Endometrium (tissue), 2 donors: Measurements from ENCODE around the gene SOCS7.

Experiments
- FAIRE-seq: peaks from 2 replicates; lab custom pipeline; 2012; peaks lifted over from hg19 to GRCh38; lab: Jason Lieb, UNC
- donor health status: control.
- donor health status: control.

SOCS7 gene, protein sequence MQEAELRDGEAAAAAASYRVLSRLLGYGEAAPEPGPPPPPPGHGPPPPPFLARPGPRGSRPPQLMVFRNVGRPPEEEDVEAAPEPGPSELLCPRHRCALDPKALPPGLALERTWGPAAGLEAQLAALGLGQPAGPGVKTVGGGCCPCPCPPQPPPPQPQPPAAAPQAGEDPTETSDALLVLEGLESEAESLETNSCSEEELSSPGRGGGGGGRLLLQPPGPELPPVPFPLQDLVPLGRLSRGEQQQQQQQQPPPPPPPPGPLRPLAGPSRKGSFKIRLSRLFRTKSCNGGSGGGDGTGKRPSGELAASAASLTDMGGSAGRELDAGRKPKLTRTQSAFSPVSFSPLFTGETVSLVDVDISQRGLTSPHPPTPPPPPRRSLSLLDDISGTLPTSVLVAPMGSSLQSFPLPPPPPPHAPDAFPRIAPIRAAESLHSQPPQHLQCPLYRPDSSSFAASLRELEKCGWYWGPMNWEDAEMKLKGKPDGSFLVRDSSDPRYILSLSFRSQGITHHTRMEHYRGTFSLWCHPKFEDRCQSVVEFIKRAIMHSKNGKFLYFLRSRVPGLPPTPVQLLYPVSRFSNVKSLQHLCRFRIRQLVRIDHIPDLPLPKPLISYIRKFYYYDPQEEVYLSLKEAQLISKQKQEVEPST

DNA sequence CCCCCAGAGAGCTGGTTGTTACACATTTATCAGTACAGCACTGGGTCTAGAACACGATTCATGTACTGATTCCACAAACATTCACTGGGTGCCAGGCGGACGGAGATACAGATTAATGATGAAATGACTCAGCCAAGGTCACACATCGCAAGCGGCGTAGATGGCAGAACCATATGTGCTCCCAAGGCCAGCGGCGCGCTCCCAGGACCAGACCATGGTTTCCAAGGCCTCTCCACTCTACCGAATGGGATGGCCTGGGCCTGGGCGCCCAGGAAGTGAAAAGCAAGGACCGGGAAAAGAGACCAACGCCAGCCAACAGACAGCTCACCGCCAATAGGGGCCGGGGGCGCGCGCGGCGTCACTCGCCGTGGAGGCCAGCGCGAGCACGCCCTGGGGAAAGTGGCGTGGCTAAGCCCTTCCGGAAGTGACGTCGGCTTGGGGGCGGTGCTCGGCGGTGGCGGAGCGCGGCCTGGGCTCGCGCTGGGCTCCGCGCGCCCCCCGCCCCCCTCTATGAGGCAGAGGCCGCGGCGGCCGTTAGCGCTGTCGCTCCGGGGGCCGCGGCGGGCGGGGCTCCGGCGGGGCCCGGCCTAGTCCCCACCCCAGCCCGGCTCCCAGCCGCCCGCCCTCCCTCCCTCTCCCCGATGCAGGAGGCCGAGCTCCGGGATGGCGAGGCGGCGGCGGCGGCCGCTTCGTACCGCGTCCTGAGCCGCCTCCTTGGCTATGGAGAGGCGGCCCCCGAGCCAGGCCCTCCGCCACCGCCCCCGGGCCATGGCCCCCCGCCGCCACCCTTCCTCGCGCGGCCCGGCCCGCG is at the start of gene SOCS7:
Gene SOCS7 (plus strand): TSS at position 433 of the 811 bp plus-strand sequence. CDS start 209 bp downstream, at position 642.
- no peak for FAIRE-seq

DNA sequence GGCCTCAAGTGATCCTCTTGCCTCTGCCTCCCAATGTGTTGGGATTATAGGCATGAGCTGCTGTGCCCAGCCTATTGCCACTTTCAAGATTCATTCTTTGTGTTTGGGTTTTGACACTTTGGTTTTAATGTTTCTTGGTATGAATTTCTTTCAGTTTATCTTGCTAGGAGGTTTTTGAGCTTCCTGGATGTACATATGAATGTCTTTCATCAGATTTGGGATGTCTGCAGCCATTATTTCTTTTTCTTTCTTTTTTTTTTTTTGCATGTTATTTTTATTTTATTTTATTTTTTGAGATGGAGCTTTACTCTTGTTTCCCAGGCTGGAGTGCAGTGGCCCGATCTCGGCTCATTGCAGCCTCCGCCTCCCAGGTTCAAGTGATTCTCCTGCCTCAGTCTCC is 36.1 kb upstream of the SOCS7 start:
- no peak for FAIRE-seq

DNA sequence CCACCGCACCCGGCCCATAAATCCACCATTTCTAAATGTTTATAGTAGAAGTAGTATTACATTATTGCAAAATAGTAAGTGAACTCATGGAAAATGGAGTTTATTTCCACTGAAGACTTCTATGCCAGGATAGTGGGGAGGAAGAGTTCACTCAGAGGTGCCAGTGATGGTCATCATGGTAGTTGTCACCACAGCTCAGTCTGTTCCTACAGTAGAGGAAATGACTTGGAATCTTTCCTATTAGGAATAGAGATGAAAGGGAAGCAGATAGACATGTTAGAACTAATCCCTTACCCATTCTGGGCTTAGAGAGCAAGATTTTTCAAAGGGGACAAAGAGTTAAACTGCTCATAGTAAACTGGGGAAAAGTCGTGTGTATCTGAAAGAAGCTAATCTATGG is 34.6 kb upstream of the SOCS7 start:
- FAIRE-seq, result no peak

DNA sequence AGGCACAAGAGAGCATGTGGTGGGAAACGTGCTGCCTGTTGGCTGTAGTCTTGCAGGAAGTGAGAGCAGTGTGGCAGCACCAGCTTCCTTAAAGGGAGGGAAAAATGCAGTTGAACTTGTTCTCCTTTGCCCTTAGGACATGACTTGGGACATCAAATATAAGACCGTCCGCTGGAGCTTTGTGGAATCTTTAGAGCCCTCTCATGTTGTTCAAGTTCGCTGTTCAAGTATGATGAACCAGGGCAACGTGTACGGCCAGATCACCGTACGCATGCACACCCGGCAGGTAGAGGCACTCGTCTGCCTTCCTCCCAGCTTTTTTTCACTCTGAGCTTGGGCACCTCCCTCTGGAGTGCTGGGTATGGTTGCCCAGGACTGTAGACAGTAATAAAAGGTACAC is 31.2 kb upstream of the SOCS7 start:
- FAIRE-seq, result no peak

DNA sequence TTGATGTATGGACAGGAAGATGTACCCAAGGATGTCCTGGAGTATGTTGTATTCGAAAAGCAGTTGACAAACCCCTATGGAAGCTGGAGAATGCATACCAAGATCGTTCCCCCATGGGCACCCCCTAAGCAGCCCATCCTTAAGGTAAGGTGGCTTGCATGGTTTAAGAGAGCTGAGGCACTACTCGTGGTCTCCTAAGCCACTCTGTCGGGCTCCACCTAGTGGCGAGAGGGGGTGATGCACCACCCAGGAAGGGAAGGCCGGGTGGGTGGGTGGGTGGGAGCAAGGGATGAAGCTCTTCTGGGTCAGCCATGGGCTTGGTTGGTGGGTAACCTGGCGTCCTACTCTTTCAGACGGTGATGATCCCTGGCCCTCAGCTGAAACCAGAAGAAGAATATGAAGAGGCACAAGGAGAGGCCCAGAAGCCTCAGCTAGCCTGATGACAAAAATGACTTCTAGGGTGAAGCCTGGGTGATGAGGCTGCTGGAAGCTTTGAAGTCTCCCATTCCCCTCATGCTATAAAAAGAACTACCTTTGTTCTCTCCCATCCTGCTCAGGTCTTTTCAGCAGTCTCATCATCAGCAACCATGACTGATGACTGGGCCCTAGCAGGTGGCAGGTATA is 29.4 kb upstream of the SOCS7 start:
- no peak for FAIRE-seq

DNA sequence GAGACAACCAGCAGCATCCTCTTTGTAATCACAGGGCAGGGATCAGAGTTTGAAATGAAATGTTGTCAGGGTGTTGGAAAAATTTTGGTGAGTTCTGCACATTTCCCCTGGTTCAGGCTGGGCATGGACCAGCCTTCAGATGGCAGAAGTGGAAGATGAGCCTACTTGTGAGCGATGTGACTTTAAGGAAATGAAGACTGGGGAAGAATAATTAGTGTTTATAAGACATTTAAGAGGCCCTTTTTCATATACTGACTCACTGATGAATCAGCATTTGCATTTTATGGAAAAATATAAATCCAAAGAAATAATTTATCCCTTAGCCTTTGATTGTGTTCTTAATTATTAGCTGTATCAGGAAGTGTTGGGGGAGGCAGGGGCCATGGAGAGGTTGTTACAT is 28.7 kb upstream of the SOCS7 start:
- FAIRE-seq, result no peak

DNA sequence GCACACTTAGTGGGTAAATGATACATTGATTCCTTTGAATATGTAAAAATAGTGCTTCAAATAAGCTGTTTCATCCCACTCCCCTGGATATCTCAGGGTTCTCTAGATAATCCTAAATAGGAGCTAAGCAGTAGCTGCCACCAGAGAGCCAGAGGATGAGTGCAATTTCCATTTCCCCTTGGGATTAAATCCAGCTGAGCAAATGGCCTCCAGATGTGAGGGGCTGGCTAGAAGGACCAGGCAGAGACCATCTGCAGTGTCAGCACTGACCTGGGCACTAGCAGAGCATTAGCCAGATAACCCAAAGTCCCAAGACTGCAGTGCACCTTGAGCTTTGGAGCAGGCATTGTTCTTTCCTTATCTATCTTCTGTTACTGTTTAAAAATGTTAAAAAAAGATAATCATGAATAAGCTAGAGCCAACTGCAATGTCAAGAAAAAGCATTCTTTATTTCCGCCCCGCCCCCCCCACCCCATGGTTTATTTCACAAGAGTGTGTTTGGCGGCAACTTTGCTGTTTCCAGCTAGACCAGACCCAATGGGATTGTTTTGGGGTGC is 27.4 kb upstream of the SOCS7 start:
- FAIRE-seq, result no peak

DNA sequence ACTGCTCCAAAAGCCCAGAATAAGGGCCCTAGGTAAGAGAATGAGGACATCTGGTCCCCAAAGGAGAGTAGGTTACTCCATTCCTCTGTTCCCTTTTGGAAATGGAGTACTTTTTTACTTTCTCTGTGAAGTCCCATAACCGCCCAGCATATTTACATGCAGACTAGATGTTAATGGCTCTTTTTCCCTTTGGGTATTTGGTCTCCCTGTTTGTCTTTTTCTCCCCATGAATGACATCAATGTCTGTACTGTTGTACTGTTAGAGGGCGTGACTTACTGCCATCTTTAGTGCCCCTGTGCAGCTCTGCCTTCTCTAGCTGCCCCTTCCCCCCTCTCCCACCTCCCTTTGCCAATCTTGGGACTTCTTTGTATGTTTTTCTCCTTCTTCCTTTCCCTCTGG is 26.9 kb upstream of the SOCS7 start:
- no peak for FAIRE-seq

DNA sequence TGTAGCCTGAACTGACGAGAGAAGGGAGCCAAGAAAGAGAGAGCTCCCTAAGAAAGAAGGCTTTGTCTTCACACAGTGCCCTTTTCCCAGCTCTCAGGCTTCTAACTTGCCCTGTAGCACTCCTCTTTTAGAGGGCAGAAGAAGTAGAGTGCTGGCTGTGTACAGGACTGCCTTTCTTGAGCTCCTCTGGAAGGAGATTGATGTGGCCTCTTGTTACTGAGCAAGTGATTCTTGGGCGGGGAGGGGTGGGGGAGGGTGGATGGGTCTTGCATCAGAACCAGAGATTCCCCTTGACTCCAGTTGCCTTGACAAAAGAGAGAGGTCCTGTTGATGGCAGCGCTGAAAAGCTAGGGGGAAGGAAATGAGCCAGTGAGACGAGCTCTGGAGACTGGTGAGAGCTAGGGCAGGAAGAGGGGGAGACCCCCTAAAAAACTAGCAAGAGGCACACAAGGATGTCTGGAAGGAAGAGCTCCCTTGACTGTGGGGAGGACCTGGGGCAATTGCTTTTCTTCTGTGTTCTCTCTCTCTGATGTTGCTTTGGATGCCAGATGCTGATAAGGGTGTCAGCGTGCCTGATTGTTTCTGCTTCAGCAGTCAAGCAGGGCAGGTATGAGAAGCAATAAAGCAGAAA is 26.3 kb upstream of the SOCS7 start:
- FAIRE-seq, result no peak

DNA sequence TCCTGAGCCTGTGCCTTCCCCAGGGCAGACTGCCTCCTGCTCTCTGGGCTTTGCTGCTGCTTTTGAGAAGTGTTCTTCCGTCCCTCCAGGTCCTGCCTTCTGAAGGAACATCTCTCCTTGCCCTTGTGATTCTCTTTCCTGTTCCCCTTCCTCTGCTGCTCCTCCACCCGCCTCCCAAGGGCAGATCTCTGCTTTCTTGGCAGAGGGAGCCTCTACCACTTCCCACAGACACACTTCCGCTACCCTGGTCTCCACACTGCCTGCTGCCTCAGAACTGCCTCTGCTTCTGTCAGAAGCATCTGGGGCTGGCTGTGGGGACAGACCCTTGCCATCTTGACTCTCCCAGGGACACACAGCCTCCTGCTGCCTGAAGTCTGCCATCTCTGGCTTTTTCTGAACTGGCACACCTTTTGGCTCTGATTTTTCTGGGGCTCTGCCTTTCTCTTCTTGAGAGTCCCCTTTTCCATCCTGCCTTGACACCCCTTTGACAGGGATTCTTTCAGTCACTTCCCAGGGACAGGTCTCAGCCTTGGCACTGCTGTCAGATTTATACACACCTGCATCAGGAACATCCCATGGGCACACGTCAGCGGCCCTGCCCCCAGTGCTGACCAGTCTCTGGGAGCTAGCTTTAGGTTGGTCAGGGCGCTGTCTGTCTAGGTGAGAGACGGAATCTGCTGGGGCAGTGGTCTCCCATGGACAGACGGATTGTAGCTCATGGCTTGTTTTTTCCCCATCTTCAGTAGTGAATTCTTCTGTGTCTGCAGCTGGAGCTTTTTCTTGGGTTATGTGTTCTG is 24.4 kb upstream of the SOCS7 start:
- no peak for FAIRE-seq

DNA sequence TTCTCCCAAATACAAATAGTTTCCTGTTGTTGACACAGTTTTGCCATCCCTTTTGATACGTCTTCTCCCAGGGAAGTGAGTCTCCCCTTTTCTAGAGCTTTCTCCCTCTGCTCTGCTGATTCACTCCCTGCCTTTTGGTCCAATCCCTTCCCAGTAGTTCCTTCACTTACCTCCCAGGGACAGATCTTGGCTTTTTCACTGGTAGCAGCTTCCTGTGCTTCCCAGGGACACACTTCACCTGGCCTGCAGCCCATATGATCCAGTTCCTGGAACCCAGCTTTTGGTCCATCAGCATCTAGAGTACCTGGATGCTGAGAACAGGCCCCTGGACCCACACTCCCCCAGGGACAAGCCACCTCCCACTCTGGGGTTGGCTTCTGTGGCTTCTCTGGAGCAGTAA is 23.7 kb upstream of the SOCS7 start:
- no peak for FAIRE-seq

DNA sequence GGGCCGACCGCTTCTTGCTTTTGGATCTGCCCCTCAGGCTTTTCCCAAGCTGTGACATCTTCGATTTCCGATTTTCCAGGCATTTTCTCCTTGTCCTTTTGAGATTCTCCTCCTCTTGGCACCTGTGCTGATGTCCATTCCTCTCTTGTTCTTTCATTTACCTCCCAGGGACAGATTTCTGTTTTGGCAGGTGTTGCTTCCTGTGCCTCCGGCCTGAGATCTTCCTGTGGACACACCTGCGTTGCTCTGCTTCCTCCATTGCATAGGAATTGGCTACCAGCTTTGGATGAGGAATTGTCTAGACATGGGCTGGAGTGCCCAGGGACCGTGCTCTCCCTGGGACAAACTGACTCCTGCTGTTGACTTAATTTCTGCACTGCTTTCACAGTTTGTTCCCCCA is 23.0 kb upstream of the SOCS7 start:
- FAIRE-seq, result no peak

DNA sequence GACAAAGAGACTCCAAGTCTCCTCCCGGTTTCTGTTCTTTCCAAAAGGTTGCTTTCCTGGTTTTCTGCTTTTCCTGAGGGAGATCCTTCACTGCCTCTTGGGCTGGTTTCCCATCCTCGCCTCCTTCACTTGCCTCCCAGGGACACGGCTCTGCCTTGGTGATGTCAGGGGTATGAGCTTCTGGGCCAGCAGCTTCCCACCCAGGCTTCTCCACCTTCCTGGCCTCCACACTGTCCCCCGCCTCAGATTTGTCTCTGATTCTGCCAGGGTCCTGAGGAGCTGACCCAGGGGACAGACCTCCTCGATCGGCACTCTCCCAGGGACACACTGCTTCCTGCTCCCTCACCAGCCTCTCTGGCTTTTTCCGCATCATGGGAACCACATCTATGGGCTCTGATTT is 22.4 kb upstream of the SOCS7 start:
- FAIRE-seq, result no peak

DNA sequence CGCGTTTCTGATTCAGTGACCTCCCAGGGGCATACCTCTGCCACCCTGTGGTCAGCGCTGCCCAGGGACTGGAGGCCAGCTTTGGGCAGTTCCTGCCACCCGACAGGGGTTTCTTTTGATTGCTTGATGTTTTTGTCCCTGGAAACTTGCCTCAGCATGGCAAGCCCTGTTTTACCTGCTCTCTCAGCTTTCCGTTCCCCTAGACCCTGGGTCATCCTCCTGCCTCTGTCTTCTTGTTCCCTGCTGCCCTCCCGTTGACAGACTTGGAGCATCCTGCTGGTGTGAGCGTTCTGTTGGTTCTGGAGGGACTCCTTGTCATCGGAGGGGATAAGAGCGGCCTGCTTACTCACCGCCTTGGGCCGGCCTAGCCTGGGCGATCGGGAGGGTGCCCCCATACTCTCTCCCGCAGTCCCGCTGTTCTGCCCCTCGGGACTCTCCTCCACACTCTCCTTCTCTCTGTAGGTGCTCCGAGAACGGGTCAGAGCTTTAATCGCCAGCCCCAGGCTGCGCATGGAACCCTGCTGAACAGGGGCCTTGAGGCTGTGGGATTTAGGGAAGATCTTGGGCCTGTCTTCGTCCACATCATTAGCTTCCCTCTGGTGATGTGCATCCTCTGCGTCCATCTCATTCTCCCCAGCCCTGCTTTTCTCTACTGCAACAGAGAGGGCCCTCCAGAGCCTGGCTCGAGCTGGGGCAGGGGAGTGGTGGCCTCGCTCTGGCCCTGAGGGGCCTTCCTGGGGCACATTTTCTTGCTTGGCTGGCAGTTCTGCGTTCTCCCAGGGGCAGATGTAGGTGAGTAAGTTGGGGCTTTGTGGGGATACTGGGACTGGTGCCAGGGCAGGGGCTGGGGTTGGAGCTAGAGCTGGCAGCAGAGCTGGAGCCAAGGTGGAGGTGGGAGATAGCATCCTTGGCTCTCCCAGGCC is 21.6 kb upstream of the SOCS7 start:
- no peak for FAIRE-seq

DNA sequence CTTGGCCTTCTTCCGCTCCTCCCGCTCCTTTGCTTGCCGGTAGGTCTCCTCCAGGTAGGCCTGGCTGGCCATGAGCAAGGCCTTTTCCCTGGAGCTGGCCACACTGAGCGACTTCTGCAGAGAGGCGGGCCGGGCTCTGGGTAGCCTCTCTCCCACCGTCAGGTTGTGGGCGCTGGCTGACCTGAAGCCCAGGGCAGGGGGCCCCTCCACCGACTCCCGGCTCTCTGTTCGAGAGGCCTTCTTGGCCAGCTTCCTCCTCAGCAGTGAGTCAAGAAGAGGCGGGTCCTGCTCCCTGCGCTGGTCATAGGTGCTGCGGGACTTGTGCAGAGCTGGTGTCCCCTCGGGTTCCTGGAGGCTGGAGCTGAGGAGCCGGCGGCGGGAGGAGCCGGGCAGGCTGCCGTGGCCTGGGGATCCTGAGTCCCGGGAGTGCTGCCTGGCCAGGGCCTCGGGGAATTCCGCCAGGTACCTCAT is 20.7 kb upstream of the SOCS7 start:
- FAIRE-seq, result no peak

DNA sequence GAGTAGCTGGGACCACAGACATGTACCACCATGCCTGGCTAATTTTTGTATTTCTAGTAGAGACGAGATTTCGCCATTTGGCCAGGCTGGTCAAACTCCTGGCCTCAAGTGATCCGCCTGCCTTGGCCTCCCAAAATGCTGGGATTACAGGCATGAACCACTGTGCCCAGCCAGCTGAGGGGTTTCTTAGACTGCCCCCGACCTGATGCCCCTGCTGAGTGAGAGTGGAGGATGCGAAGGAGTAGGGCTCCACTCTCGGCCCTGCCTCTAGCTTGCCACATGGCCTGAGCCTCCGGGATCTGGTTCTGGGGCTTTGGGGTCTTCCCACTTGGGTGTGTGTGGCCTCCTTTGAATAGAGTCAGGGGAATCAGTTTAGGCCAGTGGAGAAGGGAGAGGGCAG is 18.9 kb upstream of the SOCS7 start:
- FAIRE-seq, result no peak

DNA sequence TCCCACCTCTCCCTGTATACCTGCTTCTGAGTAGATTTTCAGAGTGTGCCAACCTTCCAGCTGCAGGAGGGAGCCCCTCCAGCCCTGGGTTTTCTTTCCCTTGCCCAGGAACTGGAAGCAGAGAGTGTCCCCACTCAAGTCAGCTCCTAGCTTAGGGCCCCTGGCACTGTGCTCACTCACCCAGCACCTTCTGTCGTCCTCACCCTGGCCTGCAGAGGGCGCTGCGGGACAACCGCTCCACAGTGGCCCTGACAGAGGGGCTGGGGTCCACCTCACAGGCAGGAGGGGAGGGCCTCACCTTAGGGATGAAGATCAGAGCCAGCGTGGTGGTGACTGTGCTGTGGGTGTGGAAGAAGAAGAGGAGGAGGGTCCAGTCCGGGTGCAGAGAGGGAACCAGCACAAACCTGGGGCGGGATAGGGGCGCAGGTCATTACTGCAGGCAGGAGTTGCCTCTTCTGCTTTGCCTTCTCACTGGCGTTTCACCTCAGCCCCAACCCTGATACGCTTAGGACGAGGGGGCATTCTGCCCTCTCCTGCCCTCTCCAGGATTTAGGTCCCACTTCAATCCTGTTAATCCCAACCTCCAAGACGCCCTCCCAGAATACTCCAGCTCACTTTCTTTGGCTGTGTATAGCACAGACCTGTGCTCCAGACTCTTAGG is 17.9 kb upstream of the SOCS7 start:
- no peak for FAIRE-seq

DNA sequence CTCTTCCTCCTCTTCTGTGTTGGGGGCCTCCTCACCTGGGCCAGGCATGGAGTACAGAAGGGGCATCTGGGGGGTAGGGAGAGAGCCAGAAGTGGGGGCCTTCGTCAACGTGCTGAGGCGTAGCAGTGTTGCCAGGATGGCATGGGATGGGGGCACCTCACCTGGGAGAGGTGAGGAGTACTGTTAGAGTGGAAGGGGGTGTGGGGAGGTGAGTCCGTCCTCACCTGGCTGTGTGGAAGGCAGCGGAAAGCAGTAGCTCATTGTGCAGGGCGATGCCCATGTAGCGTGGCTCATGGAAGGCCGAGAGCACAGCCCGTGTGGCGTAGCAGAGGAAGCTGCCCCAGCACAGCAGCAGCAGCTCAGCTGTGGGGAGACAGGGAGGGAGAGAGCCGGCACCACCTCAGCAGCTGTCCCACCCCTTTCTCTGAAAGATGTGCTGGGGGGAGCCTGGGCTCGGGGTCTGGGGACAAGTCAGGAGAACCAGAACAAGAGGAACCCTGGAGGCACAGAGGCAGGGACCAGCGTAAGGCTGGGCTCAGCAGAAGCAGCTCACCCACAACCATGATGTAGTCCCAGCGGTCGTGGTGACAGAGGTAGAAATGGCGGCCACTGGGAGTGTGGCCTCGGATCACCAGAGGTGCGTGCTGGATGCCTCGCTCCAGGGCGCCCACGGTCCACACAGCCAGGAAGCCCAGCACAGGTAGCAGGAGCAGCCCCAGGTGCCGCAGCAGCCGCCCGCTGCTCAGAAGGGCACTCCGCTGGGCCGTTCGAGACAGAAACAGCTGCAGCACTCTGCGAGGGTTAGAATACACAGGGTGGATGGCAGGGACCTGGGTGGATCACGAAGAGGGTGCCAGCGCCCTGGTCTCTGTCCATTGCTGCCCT is 16.9 kb upstream of the SOCS7 start:
- FAIRE-seq, result no peak
